HepG2 (cell line): Measurements from ENCODE around the gene STAT1. TPM values are rescaled to one million over a fixed set of nuclear protein-coding genes. Genes with fewer than 3 reads are reported as not detected.

Experiments
- ATAC-seq: fragments of 200-7000 bp; cut with Tn5 transposase; 3 replicates; pipeline ENCODE4 v1.9.1; 2020; ENCODE audit warnings: mild to moderate bottlenecking, moderate library complexity
- BruUV-seq: library from RNA; stranded (reverse); fragments of 400-500 nt; replicated peaks from 2 replicates; lab custom pipeline; 2021; lab: Mats Ljungman, UMichigan
- CTCF ChIA-PET: fragments of 300-600 bp; formaldehyde crosslinking; extraction: SDS; loops from one replicate; lab custom pipeline; 2021; ENCODE audit warnings: low total read pairs, inconsistent platforms, low intra/inter-chr PET ratio; lab: Yijun Ruan, JAX
- POLR2A ChIA-PET: fragments of 350-600 bp; sonication (Branson Sonifier 250); formaldehyde crosslinking; loops from one replicate; lab custom pipeline; 2020; ENCODE audit warnings: antibody characterized with exemption, inconsistent platforms; lab: Yijun Ruan, JAX
- DNase-seq: peaks from one replicate; pipeline ENCODE4 v3.0.0-alpha.2; 2015; ENCODE audit warnings: low spot score
- FAIRE-seq: peaks from 3 replicates; lab custom pipeline; 2011; peaks lifted over from hg19 to GRCh38; lab: Jason Lieb, UNC
- H2AFZ ChIP-seq: one replicate; pipeline ENCODE4 v1.6.1; 2011; ENCODE audit warnings: low read length, inconsistent platforms
- H3K27ac ChIP-seq: fragments of 300-600 bp; 3 replicates; pipeline ENCODE4 v1.8.0; 2011; ENCODE audit warnings: mixed run types, mild to moderate bottlenecking, mixed read lengths, low read length, inconsistent platforms; ENCODE audit not compliant: insufficient read depth; ENCODE audit errors: extremely low read length
- H3K27me3 ChIP-seq, 2 experiments: fragments of 200-600 bp in 1 of 2; 2 replicates in 1 of 2; 3 replicates in 1 of 2; pipeline versions ENCODE4 v1.6.0 to v1.8.0; 2011; ENCODE audit warnings: low read length in 2 of 2, mild to moderate bottlenecking in 2 of 2, moderate library complexity in 2 of 2, inconsistent platforms in 1 of 2; ENCODE audit not compliant: insufficient read depth in 2 of 2, control insufficient read depth in 1 of 2
- H3K36me3 ChIP-seq, 2 experiments: fragments of 200-600 bp in 1 of 2; replicated peaks in 1 of 2; 2 replicates in 1 of 2; 3 replicates in 1 of 2; pipeline versions ENCODE4 v1.5.1 to v1.8.0; 2011; ENCODE audit warnings: low read length in 2 of 2, inconsistent platforms in 1 of 2; ENCODE audit not compliant: insufficient read depth in 2 of 2, control insufficient read depth in 1 of 2
- H3K4me1 ChIP-seq: 2 replicates; pipeline ENCODE4 v1.5.1; 2012; ENCODE audit warnings: low read length, inconsistent platforms; ENCODE audit not compliant: insufficient read depth
- H3K4me2 ChIP-seq: 2 replicates; pipeline ENCODE4 v1.6.0; 2011; ENCODE audit warnings: low read depth, low read length, inconsistent platforms
- H3K4me3 ChIP-seq, 3 experiments: fragments of 200-600 bp in 1 of 3; sonication (generic), shearing (Covaris generic) in 1 of 3; replicated peaks in 1 of 3; 2 replicates each; pipeline ENCODE4 v1.5.1; 2011 to 2016; ENCODE audit warnings: low read length in 3 of 3, inconsistent platforms in 2 of 3, low read depth in 2 of 3, mild to moderate bottlenecking in 2 of 3, control low read depth in 1 of 3, mixed read lengths in 1 of 3; ENCODE audit not compliant: insufficient read depth in 1 of 3
- H3K79me2 ChIP-seq: one replicate; pipeline ENCODE4 v1.6.1; 2011; ENCODE audit warnings: low read length, inconsistent platforms; ENCODE audit not compliant: insufficient read depth
- H3K9ac ChIP-seq: 2 replicates; pipeline ENCODE4 v1.6.0; 2011; ENCODE audit warnings: mild to moderate bottlenecking, low read depth, low read length, inconsistent platforms; ENCODE audit not compliant: insufficient read depth
- H3K9me3 ChIP-seq: 2 replicates; pipeline ENCODE4 v1.5.1; 2012; ENCODE audit warnings: mild to moderate bottlenecking, low read length
- H4K20me1 ChIP-seq: 2 replicates; pipeline ENCODE4 v1.6.0; 2011; ENCODE audit warnings: inconsistent platforms, mild to moderate bottlenecking, low read length, moderate library complexity; ENCODE audit not compliant: insufficient read depth
- DNMT1 ChIP-seq: sonication (generic); formaldehyde crosslinking; IDR thresholded peaks from 2 replicates; pipeline ENCODE4 v1.5.1; 2020; ENCODE audit warnings: mild to moderate bottlenecking, missing genetic modification reagents
- GFI1 ChIP-seq: sonication (generic); formaldehyde crosslinking; IDR thresholded peaks from 2 replicates; pipeline ENCODE4 v1.5.0; 2020; ENCODE audit warnings: missing genetic modification reagents, mild to moderate bottlenecking, borderline replicate concordance
- RBFOX2 ChIP-seq: fragments of 200-400 bp; formaldehyde crosslinking; IDR thresholded peaks from 2 replicates; pipeline ENCODE4 v1.6.1; 2017; ENCODE audit warnings: low read depth, mild to moderate bottlenecking, low read length
- TOE1 ChIP-seq: sonication (generic); formaldehyde crosslinking; IDR thresholded peaks from 2 replicates; pipeline ENCODE4 v1.4.0; 2020; ENCODE audit warnings: mild to moderate bottlenecking, missing genetic modification reagents
- ZNF337 ChIP-seq: sonication (generic); formaldehyde crosslinking; IDR thresholded peaks from 2 replicates; pipeline ENCODE4 v1.5.1; 2020; ENCODE audit warnings: missing genetic modification reagents, low read depth, mild to moderate bottlenecking, borderline replicate concordance
- WGBS: methylation state at CpG from one replicate; pipeline ENCODE4 v1.1.6; 2017; ENCODE audit warnings: low lambda C conversion rate; 5-methylcytosine and 5-hydroxymethylcytosine counted together
- in situ Hi-C: cut with HindIII; loops from 2 replicates; pipeline ENCODE4 v1.10.0; 2017; ENCODE audit warnings: low pct_unique_long_range_greater_than_20kb; ENCODE audit not compliant: extremely low pct_ligation_motif_present
- intact Hi-C: fragments of 100-400 bp; cut with micrococcal nuclease; formaldehyde crosslinking; loops from one replicate; pipeline ENCODE4 v1.10.0; 2022; ENCODE audit not compliant: unreplicated experiment
- polyA plus RNA-seq, 8 experiments: library from polyadenylated mRNA; depleted of rRNA in 3 of 8; stranded (reverse) in 7 of 8; unstranded in 1 of 8; fragments of >200 nt; fragmentation: Illumina TruSeq in 4 of 8; extraction: Trizol in 4 of 8; gene quantifications; 2 replicates each; pipeline versions ENCODE4 v1.2.1 to v1.2.3, GENCODE V29; 2011 to 2016; ENCODE audit warnings: low read depth in 4 of 8, missing spikeins in 1 of 8, mixed read lengths in 1 of 8; ENCODE audit not compliant: insufficient read depth in 1 of 8
- total RNA-seq, 5 experiments: library from RNA; depleted of rRNA; stranded (reverse); fragments of >200 nt; fragmentation: Illumina TruSeq; extraction: Trizol; gene quantifications; 2 replicates each; pipeline ENCODE4 v1.2.3, GENCODE V29; 2016; ENCODE audit warnings: low read depth in 1 of 5
- TF ChIP-seq, protein P1 (sequence below): sonication (generic); formaldehyde crosslinking; conservative IDR thresholded peaks from 2 replicates; pipeline ENCODE4 v1.8.0; 2022; ENCODE audit warnings: mild to moderate bottlenecking, moderate library complexity, missing genetic modification reagents

Gene STAT1
- total and polyA plus RNA-seq, 2 of the 13 experiments (the other 11 are each of a cell fraction or from before 2014, with no cell fraction given) = 21.8 to 59.6 TPM

DNA sequence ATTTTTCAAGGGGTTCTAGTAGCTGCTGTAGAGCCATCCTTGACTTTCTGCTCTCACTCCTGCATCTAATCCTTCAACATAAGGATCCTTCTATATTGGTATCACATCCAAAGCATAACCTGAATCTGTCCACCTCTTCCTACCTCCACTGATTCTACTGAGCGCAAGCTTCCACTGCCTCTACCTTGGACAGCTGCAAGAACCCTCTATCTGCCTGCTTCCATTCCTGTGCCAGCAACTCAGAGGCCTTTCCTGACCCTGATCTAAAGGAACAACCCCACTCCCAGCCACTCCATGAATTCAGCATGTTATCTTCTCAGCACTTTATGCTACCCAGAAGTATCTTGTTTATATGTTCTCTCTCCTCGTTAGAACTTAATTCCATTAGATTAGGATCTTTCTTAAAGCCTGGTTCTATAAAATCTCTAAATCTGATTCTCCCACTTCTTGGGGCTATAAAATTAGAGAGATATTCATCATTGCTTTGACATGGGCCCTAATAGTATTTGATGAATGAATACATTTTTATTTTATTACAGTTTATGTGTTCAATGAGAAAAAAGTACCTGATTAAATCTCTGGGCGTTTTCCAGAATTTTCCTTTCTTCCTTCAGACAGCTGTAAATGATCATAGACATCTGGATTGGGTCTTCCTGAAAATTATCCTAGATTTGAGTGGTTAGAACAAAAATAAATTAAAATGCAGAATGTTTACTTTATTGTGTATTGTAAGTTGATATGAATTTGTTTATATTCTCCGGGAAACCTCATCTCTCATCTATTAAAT lies 6.8 kb downstream of the STAT1 start:
- Histone ChIP-seq H3K36me3 (peaks cover 25 to 82% of the 10 kb centered on the region in 2 experiments), H3K4me2 (no peak overlapping the region), H3K9ac (no peak overlapping the region), H3K27ac (no peak overlapping the region), H3K4me1 (peaks cover 6% of the 10 kb centered on the region; the same call in 1 of the 2 replicates), H4K20me1 (no peaks in the 10 kb centered on the region), H2AFZ (no peak overlapping the region), H3K9me3 (no peaks in the 10 kb centered on the region), H3K4me3 (no peak overlapping the region), H3K27me3 (no peaks in the 10 kb centered on the region), H3K79me2 (peaks cover 2% of the 10 kb centered on the region)
- WGBS = 96% methylated on average over 4 of the region's 4 CpGs
- intact Hi-C loops (no loop called here), in situ Hi-C loops (no loop called here)
- TF ChIP-seq GFI1 = no peak
- 0 out of 2 replicates have a peak, but pooled peaks have one; percentile 8 for TF ChIP-seq RBFOX2
- FAIRE-seq = no peak
- ChIA-PET CTCF (no interaction called here), POLR2A (interaction anchor here (1.0 kb wide), 1 partner anchor 12 kb away, joined by 3 read pairs; no protein-coding TSS in a partner anchor)
- no peak for ATAC-seq
- DNase-seq = no peak
- no TSS peak for BruUV-seq

DNA sequence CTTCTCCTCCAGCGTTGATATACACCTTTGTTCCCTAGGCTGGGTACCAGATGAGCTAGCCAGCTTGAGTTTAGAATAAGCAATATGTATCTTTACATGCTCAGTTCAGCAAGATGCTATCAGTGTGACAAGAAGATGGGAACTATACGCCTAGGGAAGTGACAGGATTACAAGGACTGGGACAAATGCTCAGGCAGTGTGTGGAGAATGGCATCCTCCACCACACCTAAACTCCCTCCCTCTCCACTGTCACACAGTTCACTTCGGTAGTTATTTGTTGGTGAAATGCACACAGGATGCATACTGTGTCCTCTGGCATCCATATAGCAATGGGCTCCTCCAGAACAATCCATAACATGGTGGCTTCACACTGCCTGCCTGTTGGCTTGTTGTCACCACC lies 7.7 kb downstream of the STAT1 start:
- DNase-seq (no peak), ATAC-seq (no peak), FAIRE-seq (no peak)
- Histone ChIP-seq H3K27ac (no peak overlapping the region), H3K79me2 (peaks cover 1% of the 10 kb centered on the region), H3K27me3 (no peaks in the 10 kb centered on the region), H3K36me3 (peaks cover 25 to 89% of the 10 kb centered on the region in 2 experiments), H3K9ac (no peak overlapping the region), H3K9me3 (no peaks in the 10 kb centered on the region), H3K4me1 (no peaks in the 10 kb centered on the region), H3K4me2 (no peak overlapping the region), H4K20me1 (no peaks in the 10 kb centered on the region), H3K4me3 (no peak overlapping the region), H2AFZ (no peak overlapping the region)
- TF ChIP-seq DNMT1 (CRISPR knock-in tag) (no peak), ZNF337 (CRISPR knock-in tag) (no peak), TOE1 (CRISPR knock-in tag) (no peak)
- TF ChIP-seq, protein P1, sequence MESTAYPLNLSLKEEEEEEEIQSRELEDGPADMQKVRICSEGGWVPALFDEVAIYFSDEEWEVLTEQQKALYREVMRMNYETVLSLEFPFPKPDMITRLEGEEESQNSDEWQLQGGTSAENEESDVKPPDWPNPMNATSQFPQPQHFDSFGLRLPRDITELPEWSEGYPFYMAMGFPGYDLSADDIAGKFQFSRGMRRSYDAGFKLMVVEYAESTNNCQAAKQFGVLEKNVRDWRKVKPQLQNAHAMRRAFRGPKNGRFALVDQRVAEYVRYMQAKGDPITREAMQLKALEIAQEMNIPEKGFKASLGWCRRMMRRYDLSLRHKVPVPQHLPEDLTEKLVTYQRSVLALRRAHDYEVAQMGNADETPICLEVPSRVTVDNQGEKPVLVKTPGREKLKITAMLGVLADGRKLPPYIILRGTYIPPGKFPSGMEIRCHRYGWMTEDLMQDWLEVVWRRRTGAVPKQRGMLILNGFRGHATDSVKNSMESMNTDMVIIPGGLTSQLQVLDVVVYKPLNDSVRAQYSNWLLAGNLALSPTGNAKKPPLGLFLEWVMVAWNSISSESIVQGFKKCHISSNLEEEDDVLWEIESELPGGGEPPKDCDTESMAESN (CRISPR knock-in tag) = no peak
- in situ Hi-C loops = no loop called here
- intact Hi-C loops = no loop called here
- CTCF ChIA-PET = no interaction called here
- POLR2A ChIA-PET = interaction anchor here (1.0 kb wide), 1 partner anchor 13 kb away, joined by 3 read pairs; no protein-coding TSS in a partner anchor
- WGBS = 94% methylated on average over 3 of the region's 3 CpGs
- BruUV-seq = no TSS peak
